HK-2 (cell line): ENCODE measurements around the gene KCNE4.
A peak's percentile ranks its signal among the peaks of the same experiment; 100 is the strongest.

Experiments
- DNase-seq: peaks from one replicate; pipeline ENCODE4 v3.0.0-alpha.2; 2018; ENCODE audit not compliant: unreplicated experiment

The KCNE4 gene

GRCh38 chr2:223051693-223052289 lies at the start of gene KCNE4:
Gene KCNE4, plus strand, starts transcription at chr2:223052190. Its CDS starts 641 bp downstream, at chr2:223052831.
- no peak for DNase-seq

- no peak for DNase-seq
These were observed 48.8 kb upstream of the KCNE4 start for GRCh38 chr2:223003191-223003590.

GRCh38 chr2:223005496-223005895 lies 46.5 kb upstream of the KCNE4 start:
- DNase-seq: no peak

- no peak for DNase-seq
These were observed 44.5 kb upstream of the KCNE4 start for GRCh38 chr2:223007531-223007930.

GRCh38 chr2:223008162-223008561 lies 43.8 kb upstream of the KCNE4 start:
- DNase-seq: no peak

- no peak for DNase-seq
These were observed 43.0 kb upstream of the KCNE4 start for GRCh38 chr2:223008956-223009355.

- DNase-seq: no peak
These were observed 41.3 kb upstream of the KCNE4 start for GRCh38 chr2:223010641-223011040.

GRCh38 chr2:223012291-223012690 lies 39.7 kb upstream of the KCNE4 start:
- no peak for DNase-seq

GRCh38 chr2:223019390-223019930 lies 32.5 kb upstream of the KCNE4 start:
- DNase-seq: no peak

- DNase-seq: no peak
These were observed 31.8 kb upstream of the KCNE4 start for GRCh38 chr2:223019987-223020717.

- DNase-seq: no peak
These were observed 30.9 kb upstream of the KCNE4 start for GRCh38 chr2:223020971-223021675.

GRCh38 chr2:223026357-223027110 lies 25.5 kb upstream of the KCNE4 start:
- DNase-seq: no peak

- DNase-seq: peak; percentile 14
These were observed 24.5 kb upstream of the KCNE4 start for GRCh38 chr2:223027442-223027841.

- no peak for DNase-seq
These were observed 22.7 kb upstream of the KCNE4 start for GRCh38 chr2:223029287-223029686.

- DNase-seq: no peak
These were observed 19.5 kb upstream of the KCNE4 start for GRCh38 chr2:223032187-223033142.

- no peak for DNase-seq
These were observed 17.6 kb upstream of the KCNE4 start for GRCh38 chr2:223034221-223034975.

GRCh38 chr2:223036790-223037444 lies 15.1 kb upstream of the KCNE4 start:
- no peak for DNase-seq

- DNase-seq: no peak
These were observed 14.6 kb upstream of the KCNE4 start for GRCh38 chr2:223037445-223037800.

GRCh38 chr2:223039618-223040017 lies 12.4 kb upstream of the KCNE4 start:
- DNase-seq: no peak

- DNase-seq: no peak
These were observed 11.5 kb upstream of the KCNE4 start for GRCh38 chr2:223040527-223040926.
